GM12891 (cell line): ENCODE measurements around the gene CCDC73.

Source experiments
- POLR2A ChIP-seq: IDR thresholded peaks from 2 replicates; pipeline ENCODE4 v1.6.1; 2011; ENCODE audit warnings: low read depth, low read length, control low read depth
- TAF1 ChIP-seq: IDR thresholded peaks from 2 replicates; pipeline ENCODE4 v1.6.1; 2011; ENCODE audit warnings: low read depth, low read length, control low read depth

DNA sequence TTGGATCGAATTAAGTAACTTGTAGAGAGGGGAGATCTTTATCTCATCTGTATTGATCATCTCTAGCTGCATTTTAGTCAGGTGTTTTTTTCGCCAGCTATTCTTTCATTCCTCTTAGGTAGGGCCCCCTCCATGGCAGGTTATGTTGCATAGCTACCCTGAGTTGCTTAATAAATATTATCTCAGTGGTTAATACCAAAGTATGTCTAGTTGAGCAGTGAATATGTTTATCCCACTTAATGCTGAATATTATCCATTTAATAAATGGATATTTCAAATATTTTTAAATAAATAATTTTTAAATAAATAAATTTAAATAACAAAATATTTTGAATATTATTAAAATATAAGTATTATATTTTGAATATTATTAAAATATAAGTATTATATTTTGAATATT is 44.8 kb upstream of the CCDC73 start:
- TF ChIP-seq POLR2A (no peak), TAF1 (no peak)
